HepG2 (cell line): ENCODE results near the gene GBA2. TPM values are rescaled to one million over a fixed set of nuclear protein-coding genes. Genes with fewer than 3 reads are reported as not detected.

Experiments used
- ATAD3A ChIP-seq: sonication (generic); formaldehyde crosslinking; IDR thresholded peaks from 2 replicates; pipeline ENCODE4 v1.4.0; 2020; ENCODE audit warnings: missing genetic modification reagents
- GPN1 ChIP-seq: sonication (generic); formaldehyde crosslinking; IDR thresholded peaks from 2 replicates; pipeline ENCODE4 v1.5.1; 2020; ENCODE audit warnings: missing genetic modification reagents, borderline replicate concordance
- HMGXB4 ChIP-seq, 2 experiments: sonication (generic) in 1 of 2; formaldehyde crosslinking in 1 of 2; IDR thresholded peaks; 2 replicates each; pipeline versions ENCODE4 v1.4.0 to v1.6.1; 2018 to 2020; ENCODE audit warnings: missing genetic modification reagents in 2 of 2, borderline replicate concordance in 1 of 2, low read depth in 1 of 2, mild to moderate bottlenecking in 1 of 2, missing biosample characterization in 1 of 2
- NFRKB ChIP-seq: fragments of 450-650 bp; IDR thresholded peaks from 2 replicates; pipeline ENCODE4 v1.6.1; 2017
- NFYB ChIP-seq: sonication (generic); formaldehyde crosslinking; IDR thresholded peaks from 2 replicates; pipeline ENCODE4 v1.4.0; 2020; ENCODE audit warnings: missing genetic modification reagents
- RNF2 ChIP-seq: fragments of 450-650 bp; conservative IDR thresholded peaks from 2 replicates; pipeline ENCODE4 v1.6.1; 2016; ENCODE audit warnings: low read depth
- XRCC5 ChIP-seq: fragments of 200-400 bp; formaldehyde crosslinking; optimal IDR thresholded peaks from 2 replicates; pipeline ENCODE3; 2017; ENCODE audit warnings: mild to moderate bottlenecking, low read length
- ZFP36L1 ChIP-seq: sonication (generic); formaldehyde crosslinking; IDR thresholded peaks from 2 replicates; pipeline ENCODE4 v1.8.0; 2022; ENCODE audit warnings: mild to moderate bottlenecking, missing genetic modification reagents, moderate library complexity
- ZFP37 ChIP-seq: sonication (generic); formaldehyde crosslinking; IDR thresholded peaks from 2 replicates; pipeline ENCODE4 v1.4.0; 2020; ENCODE audit warnings: missing genetic modification reagents, borderline replicate concordance
- ZNF160 ChIP-seq: sonication (generic); formaldehyde crosslinking; IDR thresholded peaks from 2 replicates; pipeline ENCODE4 v1.8.0; 2022; ENCODE audit warnings: mild to moderate bottlenecking, inconsistent platforms, missing genetic modification reagents
- ZNF232 ChIP-seq: sonication (generic); formaldehyde crosslinking; IDR thresholded peaks from 2 replicates; pipeline ENCODE4 v1.4.0; 2020; ENCODE audit warnings: missing genetic modification reagents, borderline replicate concordance
- ZNF749 ChIP-seq: sonication (generic); formaldehyde crosslinking; IDR thresholded peaks from 2 replicates; pipeline ENCODE4 v1.8.0; 2022; ENCODE audit warnings: mild to moderate bottlenecking, missing genetic modification reagents, moderate library complexity, borderline replicate concordance
- ZNF773 ChIP-seq: sonication (generic); formaldehyde crosslinking; IDR thresholded peaks from 2 replicates; pipeline ENCODE4 v1.4.0; 2020; ENCODE audit warnings: missing genetic modification reagents, borderline replicate concordance
- ZNF780A ChIP-seq: sonication (generic); formaldehyde crosslinking; IDR thresholded peaks from 2 replicates; pipeline ENCODE4 v1.8.0; 2022; ENCODE audit warnings: mild to moderate bottlenecking, missing genetic modification reagents, moderate library complexity
- ZNF781 ChIP-seq: sonication (generic); formaldehyde crosslinking; IDR thresholded peaks from 2 replicates; pipeline ENCODE4 v1.5.1; 2020; ENCODE audit warnings: borderline replicate concordance, mild to moderate bottlenecking, missing genetic modification reagents; ENCODE audit errors: not compliant biosample characterization
- polyA plus RNA-seq, 8 experiments: library from polyadenylated mRNA; depleted of rRNA in 3 of 8; stranded (reverse) in 7 of 8; unstranded in 1 of 8; fragments of >200 nt; fragmentation: Illumina TruSeq in 4 of 8; extraction: Trizol in 4 of 8; gene quantifications; 2 replicates each; pipeline versions ENCODE4 v1.2.1 to v1.2.3, GENCODE V29; 2011 to 2016; ENCODE audit warnings: low read depth in 4 of 8, missing spikeins in 1 of 8, mixed read lengths in 1 of 8; ENCODE audit not compliant: insufficient read depth in 1 of 8
- total RNA-seq, 5 experiments: library from RNA; depleted of rRNA; stranded (reverse); fragments of >200 nt; fragmentation: Illumina TruSeq; extraction: Trizol; gene quantifications; 2 replicates each; pipeline ENCODE4 v1.2.3, GENCODE V29; 2016; ENCODE audit warnings: low read depth in 1 of 5
- TF ChIP-seq, protein P1 (sequence below): IDR thresholded peaks from 2 replicates; pipeline ENCODE4 v1.6.1; 2012; ENCODE audit warnings: low read depth, low read length, improper control_type of control experiment
- TF ChIP-seq, protein P2 (sequence below): sonication (generic); formaldehyde crosslinking; IDR thresholded peaks from 2 replicates; pipeline ENCODE4 v1.8.0; 2022; ENCODE audit warnings: low read depth, missing genetic modification reagents
- TF ChIP-seq, protein P3 (sequence below): sonication (generic); formaldehyde crosslinking; IDR thresholded peaks from 2 replicates; pipeline ENCODE4 v1.4.0; 2020; ENCODE audit warnings: missing genetic modification reagents, borderline replicate concordance
- TF ChIP-seq, protein P4 (sequence below): sonication (generic); formaldehyde crosslinking; IDR thresholded peaks from 2 replicates; pipeline ENCODE4 v1.4.0; 2020; ENCODE audit warnings: missing genetic modification reagents, borderline replicate concordance

The GBA2 gene
- total and polyA plus RNA-seq, 2 of the 13 experiments (the other 11 are each of a cell fraction or from before 2014, with no cell fraction given): 37.5 to 86.1 TPM

DNA sequence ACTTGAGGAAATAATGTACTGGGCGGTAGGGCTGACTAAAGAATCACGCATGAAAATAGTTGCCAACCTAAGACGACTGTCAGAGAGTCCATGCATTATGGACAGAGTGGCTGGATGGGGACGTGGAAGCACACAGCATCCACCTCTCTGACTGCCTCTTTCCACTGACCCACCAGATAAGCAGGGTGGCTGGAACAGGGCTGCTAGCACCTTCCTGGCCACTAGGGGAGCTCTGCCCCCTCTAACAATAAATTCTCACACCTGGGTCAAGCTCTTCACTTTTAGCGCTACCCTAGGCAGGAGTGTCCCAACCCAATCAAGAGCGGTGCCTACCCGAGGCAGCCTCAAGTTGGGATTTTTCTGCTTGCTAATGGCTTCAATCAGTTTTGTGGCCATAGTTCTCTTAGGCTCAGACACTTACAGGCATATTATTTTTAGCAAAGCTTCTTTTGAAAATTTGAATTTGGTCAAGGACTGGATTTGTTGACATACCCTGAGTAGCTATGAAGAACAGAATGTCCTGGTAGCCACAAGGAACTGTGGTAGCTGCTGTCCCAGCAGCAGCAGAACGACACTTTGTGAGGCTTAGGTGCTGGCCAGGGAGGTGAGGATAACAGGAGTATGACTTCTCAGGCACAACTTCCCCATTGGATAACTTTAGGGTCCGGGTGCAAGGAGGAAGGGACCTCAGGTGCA is 52.4 kb downstream of the GBA2 start (continued):
- TF ChIP-seq, protein P1, sequence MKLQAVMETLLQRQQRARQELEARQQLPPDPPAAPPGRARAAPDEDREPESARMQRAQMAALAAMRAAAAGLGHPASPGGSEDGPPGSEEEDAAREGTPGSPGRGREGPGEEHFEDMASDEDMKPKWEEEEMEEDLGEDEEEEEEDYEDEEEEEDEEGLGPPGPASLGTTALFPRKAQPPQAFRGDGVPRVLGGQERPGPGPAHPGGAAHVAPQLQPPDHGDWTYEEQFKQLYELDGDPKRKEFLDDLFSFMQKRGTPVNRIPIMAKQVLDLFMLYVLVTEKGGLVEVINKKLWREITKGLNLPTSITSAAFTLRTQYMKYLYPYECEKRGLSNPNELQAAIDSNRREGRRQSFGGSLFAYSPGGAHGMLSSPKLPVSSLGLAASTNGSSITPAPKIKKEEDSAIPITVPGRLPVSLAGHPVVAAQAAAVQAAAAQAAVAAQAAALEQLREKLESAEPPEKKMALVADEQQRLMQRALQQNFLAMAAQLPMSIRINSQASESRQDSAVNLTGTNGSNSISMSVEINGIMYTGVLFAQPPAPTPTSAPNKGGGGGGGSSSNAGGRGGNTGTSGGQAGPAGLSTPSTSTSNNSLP: 0 out of 2 replicates have a peak, but pooled peaks have one; percentile 22
- TF ChIP-seq, protein P2, sequence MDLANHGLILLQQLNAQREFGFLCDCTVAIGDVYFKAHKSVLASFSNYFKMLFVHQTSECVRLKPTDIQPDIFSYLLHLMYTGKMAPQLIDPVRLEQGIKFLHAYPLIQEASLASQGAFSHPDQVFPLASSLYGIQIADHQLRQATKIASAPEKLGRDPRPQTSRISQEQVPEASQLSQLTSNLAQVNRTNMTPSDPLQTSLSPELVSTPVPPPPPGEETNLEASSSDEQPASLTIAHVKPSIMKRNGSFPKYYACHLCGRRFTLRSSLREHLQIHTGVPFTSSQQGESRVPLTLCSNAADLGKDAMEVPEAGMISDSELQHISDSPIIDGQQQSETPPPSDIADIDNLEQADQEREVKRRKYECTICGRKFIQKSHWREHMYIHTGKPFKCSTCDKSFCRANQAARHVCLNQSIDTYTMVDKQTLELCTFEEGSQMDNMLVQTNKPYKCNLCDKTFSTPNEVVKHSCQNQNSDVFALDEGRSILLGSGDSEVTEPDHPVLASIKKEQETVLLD (CRISPR knock-in tag): no peak
- TF ChIP-seq ZFP36L1 (CRISPR knock-in tag): no peak
- TF ChIP-seq, protein P3, sequence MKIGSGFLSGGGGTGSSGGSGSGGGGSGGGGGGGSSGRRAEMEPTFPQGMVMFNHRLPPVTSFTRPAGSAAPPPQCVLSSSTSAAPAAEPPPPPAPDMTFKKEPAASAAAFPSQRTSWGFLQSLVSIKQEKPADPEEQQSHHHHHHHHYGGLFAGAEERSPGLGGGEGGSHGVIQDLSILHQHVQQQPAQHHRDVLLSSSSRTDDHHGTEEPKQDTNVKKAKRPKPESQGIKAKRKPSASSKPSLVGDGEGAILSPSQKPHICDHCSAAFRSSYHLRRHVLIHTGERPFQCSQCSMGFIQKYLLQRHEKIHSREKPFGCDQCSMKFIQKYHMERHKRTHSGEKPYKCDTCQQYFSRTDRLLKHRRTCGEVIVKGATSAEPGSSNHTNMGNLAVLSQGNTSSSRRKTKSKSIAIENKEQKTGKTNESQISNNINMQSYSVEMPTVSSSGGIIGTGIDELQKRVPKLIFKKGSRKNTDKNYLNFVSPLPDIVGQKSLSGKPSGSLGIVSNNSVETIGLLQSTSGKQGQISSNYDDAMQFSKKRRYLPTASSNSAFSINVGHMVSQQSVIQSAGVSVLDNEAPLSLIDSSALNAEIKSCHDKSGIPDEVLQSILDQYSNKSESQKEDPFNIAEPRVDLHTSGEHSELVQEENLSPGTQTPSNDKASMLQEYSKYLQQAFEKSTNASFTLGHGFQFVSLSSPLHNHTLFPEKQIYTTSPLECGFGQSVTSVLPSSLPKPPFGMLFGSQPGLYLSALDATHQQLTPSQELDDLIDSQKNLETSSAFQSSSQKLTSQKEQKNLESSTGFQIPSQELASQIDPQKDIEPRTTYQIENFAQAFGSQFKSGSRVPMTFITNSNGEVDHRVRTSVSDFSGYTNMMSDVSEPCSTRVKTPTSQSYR: no peak
- TF ChIP-seq ZNF232 (CRISPR knock-in tag): no peak
- TF ChIP-seq ZNF780A: no peak
- TF ChIP-seq ZNF781: no peak
- no peak for TF ChIP-seq ZNF773
- TF ChIP-seq, protein P4, sequence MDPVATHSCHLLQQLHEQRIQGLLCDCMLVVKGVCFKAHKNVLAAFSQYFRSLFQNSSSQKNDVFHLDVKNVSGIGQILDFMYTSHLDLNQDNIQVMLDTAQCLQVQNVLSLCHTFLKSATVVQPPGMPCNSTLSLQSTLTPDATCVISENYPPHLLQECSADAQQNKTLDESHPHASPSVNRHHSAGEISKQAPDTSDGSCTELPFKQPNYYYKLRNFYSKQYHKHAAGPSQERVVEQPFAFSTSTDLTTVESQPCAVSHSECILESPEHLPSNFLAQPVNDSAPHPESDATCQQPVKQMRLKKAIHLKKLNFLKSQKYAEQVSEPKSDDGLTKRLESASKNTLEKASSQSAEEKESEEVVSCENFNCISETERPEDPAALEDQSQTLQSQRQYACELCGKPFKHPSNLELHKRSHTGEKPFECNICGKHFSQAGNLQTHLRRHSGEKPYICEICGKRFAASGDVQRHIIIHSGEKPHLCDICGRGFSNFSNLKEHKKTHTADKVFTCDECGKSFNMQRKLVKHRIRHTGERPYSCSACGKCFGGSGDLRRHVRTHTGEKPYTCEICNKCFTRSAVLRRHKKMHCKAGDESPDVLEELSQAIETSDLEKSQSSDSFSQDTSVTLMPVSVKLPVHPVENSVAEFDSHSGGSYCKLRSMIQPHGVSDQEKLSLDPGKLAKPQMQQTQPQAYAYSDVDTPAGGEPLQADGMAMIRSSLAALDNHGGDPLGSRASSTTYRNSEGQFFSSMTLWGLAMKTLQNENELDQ (CRISPR knock-in tag): no peak
- no peak for TF ChIP-seq NFYB (CRISPR knock-in tag)
- no peak for TF ChIP-seq ZNF160 (CRISPR knock-in tag)
- TF ChIP-seq HMGXB4 (CRISPR knock-in tag; IDR thresholded peaks at IDR 0.05; ENCODE audit: borderline replicate concordance in 1 of 2, low read depth in 1 of 2): peak in 1 of 2 experiments; percentile 52; a peak in 1 of 4 replicates
- no peak for TF ChIP-seq RNF2
- TF ChIP-seq ATAD3A (CRISPR knock-in tag): no peak
- TF ChIP-seq GPN1: no peak
- peak; percentile 75 for TF ChIP-seq XRCC5
- TF ChIP-seq NFRKB: no peak
- TF ChIP-seq ZFP37 (CRISPR knock-in tag): no peak
- no peak for TF ChIP-seq ZNF749 (CRISPR knock-in tag)
